Left renal cortex interstitium (tissue), 4 donors: Measurements from ENCODE around the gene KCP. TPM values are rescaled to one million over a fixed set of nuclear protein-coding genes. Genes with fewer than 3 reads are reported as not detected.

Source experiments
- DNase-seq, 4 donors: peaks; one replicate each; pipeline ENCODE4 v3.0.0-alpha.2; 2013; ENCODE audit warnings: low read depth in 4 of 4, low spot score in 2 of 4, missing footprints in 1 of 4
- polyA plus RNA-seq, 4 donors: library from polyadenylated mRNA; unstranded; fragments of 120-200 nt; gene quantifications; one replicate each; pipeline ENCODE4 v1.2.1, GENCODE V29; 2013; ENCODE audit not compliant: insufficient read length in 4 of 4

KCP gene
- polyA plus RNA-seq, 4 donors, result 12.1 to 41.9 (median 23.8) TPM

DNA sequence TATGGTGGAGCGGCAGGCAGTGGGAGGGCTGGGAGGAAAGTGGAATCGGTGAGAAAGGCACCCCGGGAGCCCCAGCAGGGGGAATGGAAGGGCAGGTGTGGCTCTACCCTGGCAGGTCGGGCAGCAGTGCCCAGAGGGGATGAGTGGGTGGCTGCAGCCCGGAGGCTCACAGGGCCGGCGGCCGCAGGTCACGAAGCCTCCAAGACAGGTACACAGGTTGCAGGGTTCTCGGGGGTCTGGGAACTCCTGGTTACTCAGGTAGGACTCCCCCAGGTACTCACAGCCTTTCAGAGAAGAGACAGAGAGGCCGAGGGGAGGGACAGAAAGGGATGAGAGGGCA is 21.8 kb downstream of the KCP start:
- no peak for DNase-seq

DNA sequence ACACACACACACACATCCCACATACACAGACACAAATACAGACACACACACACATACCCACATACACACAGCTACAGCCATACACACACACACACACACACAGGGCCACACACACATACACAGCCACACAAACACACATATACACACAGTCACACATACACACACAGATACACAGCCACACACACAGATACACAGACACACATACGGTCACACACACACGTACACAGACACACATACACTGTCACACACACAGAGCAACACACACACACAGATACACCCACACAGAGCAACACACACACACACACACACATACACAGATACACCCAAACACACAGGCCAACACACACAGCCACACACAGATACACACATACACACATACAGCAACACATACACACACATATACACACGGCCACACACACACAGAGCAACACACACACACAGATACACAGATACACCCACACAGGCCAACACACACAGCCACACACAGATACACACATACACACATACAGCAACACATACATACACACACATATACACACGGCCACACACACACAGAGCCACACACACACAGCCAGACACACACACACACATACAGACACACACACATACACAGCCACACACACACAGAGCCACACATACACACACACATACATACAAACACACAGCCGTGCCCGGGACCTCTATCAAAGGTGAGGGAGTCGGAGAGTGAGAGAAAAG is 22.3 kb downstream of the KCP start:
- DNase-seq, result no peak

DNA sequence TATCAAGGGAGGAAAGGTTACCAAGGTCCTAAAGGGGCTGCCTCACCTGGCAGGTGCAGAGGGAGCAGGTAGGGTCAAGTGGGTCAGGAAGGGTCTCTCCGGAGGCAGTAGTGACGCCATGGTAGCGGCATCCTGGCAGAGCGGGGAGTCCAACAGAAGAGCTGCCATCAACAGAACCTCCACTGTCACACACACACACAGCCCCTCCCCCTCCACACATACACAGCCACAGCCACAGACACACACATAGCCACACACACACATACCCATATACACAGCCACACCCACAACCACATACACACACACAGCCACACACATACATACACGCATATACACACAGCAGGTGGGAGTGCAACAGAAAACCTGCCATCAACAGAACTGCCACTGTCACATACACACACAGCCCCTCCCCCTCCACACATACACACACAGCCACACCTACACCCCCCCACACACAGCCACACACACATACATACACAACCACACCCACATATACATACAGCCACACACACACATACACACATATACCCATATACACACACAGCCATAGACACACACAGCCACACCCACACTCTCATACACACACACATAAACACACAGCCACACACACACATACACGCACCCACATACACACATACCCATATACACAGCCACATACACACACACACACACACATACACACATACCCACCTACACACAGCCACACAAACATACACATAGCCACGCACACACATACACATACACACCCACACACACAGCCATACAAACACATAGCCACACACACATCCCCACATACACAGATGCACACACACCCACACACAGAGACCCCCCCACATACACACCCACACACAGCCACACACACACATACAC is 23.1 kb downstream of the KCP start:
- DNase-seq, result no peak

DNA sequence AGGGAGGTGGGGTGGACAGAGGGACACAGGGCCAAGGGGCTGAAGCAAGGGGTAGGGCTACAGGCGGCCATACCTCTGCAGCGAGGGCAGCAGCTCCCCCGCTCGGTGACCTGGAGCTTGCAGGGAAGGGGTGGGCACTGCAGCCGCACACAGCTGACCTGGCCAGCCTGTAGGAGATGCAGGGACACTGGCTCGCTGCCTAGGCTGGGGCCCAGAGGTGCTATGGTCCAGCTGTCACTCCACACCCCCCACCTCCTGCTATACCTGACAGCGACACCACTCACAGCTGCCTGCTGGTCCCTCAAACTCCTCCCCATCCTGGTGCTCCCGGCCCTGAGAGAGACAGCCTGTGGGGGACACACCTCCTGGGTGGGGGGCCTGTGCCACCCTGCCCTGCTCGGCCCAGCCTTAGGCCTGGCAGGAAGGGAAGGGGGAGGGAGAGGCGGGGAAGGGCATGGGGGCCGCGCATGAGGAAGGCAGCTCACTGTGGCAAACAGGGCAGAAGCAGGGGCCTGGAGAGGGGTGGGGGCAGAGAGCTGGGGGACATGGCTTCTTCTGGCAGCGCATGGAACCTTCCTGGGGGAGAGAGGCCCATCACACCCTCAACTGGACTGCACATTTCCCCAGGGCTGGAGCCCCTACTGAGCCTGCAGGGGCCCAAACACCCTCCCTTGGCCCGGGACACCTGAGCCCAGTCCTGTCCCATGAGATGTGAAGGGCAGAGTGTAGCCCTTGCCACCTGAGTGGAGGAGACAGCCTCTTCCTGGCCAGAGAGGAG is 23.9 kb downstream of the KCP start:
- DNase-seq, result no peak

DNA sequence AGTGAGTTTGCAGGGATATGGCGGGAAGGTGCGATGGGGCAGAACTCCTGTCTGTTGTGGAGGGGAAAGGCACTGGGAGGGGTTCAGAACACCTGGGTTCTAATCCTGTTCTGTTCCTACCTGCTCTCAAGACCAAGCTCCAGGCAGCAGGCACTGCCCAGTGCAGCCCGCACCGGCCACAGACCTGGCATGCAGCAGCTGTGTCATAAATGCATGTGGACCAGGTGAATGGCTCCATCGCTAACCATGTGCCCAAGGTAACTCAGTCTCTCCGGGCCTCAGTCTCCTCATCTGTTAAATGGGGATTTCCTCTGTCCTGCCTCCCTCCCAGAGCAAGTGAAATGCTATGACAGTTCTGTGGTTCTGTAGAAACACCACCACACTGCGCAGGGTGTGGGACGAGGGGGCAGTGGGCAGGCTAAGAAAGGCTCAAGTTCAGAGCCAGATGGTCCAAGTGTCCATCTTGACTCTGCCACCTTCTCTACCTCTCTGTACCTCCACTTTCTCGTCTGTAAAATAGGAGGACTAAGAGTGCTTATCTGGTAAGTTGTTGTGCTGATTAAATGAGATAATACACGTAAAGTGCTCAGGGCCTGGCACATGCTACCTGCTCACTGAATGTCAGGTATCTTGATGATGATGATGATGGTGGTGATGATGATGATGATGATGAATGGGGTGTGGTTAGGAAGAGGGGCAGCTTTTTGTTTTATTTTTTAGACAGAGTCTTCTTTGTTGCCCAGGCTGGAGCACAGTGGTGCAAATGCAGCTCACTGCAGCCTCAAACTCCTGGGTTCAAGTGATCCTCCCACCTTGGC is 24.9 kb downstream of the KCP start:
- no peak for DNase-seq

DNA sequence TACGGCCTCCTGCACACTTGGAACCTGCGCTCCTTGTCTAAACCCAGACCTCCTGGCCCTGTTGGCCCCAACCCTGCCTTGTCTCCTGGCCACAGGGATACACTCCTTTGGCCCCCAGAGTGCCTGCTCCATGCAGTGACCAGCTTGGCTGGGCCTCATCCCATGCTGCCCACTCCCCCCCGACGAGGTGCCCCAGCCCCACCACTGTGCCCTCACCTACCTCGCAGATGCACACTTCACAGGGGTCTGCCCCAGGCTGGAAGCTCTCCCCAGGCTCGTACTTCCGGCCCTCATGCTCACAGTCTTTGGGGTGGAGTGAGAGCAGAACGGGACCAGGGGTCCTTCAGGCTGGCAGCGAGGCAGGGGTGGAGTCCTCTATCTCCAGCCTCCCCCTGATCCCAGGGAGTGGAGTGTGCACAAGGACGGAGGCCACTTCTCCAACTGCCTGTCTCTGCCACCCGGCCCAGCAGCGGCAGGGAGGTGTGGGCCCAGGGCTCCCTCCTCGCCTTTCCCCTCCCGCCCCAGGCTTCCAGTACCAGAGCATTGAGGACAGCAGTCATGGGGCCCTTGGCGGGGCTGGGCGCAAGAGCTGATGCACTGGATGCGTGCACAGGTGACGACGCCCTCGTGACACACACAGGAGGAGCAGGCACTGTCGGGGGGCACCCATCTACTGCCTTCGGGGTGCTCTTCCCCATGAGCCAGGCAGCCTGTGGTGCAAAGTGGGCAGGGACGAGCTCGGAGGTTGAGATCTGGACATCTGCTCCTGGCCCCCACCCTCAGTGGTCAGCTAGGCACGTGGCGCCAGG is 25.7 kb downstream of the KCP start:
- DNase-seq, result no peak

DNA sequence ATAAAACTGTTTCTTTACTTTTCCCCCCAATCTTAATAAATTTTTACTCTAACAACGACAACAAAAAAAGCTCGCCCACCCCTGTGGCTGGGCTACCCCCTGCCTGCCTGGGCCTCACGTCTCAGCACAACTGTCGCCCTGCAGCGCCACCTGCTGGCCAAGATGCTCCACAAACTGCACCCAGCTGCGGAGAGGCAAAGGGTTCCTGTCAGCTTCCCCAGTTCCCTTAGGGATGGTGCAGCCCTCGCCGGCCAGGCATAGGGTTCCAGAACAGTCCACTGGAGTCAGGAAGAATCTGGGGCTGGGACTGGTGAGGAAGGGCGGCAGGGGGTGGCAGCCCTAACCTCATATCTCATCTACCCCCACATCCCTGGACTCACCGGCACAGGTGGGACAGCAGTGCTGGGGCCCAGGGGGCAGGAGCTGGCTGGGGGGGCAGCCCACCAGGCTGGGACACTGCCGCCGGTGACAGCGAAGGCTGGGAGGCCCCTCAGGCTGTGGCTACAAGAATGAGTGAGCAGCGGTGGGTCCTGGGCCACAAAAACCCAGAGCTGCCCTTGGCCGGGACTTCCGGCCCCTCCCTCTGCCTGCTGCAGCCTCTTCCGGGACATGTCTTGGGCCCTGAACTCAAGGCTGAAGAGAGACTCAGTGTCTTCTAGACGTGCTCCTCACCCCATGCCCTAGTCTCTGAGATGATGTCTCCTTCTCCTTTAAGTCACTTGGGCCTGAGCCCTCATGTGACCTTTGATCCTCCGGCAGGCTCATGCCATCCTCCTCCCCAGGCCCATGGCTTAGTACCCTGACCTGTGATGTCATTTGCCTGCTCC is 26.7 kb downstream of the KCP start:
- peak in 1 of 4 donors; percentile 69 for DNase-seq

DNA sequence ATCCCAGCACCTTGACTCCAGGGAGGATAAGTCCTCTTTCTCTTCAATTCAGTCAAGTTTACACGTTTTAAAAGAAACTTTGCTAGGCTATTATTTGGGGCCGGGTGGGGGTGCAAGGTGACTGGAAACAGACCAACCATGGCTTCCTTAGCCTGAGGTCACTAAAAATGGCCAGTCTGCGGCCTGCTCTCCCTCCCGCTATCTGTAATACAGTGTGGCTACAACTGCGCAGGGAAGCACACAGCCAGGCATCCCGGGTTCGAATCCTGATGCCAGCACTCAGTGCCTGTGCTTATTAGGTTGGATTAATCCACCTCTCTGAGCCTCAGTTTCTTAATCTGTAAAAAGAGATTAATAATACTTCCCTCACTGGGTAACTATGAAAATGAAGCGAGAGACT is 28.4 kb downstream of the KCP start:
- no peak for DNase-seq

DNA sequence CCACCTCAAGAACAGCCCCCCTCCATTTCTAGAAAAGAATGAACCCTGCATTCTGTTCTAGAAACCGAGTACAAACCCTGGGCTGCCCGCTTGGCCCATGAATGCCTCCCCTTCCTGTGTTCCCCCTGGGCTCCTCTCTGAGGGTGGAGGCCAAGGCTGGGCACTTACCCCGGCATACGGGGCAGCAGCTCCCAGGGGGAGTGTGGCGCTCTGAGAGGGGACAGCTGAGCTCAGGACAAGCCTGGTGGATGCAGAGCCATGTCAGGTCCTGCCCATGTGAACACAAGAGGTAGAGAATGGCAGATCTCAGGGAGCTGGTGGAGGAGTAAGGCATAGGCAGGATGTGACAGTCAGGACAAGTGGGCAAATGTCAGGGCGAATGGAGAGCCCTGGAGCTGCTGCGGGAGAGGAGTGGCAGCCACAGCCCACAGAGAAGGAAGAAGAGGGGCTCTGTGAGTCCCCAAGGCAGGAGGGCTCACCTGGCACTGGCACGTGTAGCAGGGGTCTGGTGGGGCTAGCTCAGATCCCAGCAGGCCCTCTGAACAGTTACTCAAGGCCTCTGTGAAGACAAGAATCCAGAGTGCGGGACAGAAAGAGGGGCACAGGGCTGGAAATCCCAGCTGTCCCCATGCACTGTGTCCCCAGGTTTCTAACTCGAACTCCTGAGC is 28.9 kb downstream of the KCP start:
- DNase-seq, result no peak

DNA sequence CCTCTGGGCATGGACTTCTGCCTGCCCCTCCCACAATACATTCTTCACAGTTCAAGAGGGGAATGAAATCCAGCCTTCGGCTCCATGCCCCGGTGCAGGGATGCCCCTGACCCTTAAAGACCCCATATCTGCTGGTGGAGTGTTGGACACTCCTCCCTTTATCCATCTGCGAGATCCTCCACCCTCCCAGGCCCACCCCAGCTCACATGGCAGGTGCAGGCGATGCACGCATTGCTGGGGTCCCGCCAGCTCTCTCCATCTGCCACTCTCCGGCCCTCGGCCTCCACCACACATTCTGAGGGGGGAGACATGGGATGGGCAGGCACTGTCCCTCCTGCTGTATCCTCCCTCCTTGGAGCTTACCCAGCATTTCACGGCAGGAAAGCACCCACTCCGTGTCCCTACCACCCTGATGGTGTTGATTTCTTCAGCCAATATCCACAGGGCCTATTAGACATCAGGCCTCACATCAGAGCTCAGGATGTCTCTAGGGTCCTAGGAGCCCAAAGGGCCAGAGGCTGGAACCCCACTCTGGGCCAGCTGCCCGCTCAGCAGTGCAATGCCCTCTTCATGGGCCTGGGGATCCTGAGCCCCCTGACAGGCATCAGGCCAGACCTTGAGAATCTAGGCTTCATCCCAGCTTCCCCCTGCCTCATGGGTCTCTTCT is 29.6 kb downstream of the KCP start:
- no peak for DNase-seq

DNA sequence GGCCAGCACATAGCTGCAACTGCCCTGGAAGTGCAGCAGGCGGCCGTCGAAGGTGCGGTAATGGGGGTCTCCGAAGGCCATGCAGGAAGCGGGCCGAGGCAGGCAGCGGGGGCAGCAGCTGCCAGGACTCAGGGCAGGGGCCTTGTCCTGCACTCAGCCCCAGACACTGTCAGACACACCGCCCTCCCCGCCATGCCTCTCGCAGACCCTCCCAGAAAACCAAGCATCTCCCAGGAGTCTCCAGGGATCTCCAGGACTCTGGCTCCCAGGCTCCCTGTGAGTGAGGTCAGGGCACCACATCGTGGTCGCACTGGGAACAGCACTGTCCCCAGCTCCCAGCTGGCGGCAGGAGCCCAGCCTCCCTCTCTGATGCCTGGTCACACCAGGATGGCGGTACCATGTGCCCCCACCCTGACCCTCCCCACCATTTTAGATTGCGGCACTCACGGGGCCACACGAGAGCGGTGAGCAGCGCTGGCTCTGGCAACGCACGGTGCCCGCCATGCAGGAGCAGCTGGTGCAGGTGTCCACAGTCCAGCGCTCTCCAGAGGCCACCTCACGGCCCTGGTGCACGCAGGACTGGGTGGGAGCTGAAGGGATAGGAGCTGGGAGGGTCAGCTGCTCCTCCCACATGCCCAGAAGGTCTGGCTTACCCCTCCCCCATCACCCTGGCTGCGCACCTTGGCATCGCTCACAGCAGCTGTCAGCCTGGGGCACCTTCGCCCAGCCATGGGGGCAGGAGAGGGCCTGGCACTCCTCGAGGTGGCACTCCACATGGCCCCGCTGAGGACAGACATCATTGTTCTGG is 30.4 kb downstream of the KCP start:
- peak in 1 of 4 donors; percentile 43 for DNase-seq

DNA sequence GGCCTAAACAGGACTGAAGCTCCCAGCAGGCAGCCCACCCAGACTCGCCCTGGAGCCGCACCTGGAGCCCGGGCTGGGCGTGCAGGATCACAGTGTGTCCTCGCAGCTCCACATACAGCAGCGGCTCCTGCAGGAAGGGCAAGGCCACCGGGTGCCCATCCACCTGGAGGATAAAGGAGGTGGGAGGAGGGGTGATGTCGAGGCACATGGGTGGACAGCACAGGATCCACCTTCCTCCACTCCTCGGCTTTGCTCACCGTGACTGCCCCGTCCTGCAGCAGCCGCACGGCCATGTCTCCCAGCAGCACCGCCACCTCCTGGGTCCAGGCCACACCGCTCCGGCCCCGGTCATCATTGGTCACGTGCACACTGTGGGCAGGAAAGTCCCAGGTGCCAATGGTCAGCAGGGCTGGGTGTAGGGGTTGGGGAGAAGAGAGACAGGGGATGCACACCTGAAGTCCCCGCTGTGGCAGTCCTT is 31.0 kb downstream of the KCP start:
- no peak for DNase-seq

DNA sequence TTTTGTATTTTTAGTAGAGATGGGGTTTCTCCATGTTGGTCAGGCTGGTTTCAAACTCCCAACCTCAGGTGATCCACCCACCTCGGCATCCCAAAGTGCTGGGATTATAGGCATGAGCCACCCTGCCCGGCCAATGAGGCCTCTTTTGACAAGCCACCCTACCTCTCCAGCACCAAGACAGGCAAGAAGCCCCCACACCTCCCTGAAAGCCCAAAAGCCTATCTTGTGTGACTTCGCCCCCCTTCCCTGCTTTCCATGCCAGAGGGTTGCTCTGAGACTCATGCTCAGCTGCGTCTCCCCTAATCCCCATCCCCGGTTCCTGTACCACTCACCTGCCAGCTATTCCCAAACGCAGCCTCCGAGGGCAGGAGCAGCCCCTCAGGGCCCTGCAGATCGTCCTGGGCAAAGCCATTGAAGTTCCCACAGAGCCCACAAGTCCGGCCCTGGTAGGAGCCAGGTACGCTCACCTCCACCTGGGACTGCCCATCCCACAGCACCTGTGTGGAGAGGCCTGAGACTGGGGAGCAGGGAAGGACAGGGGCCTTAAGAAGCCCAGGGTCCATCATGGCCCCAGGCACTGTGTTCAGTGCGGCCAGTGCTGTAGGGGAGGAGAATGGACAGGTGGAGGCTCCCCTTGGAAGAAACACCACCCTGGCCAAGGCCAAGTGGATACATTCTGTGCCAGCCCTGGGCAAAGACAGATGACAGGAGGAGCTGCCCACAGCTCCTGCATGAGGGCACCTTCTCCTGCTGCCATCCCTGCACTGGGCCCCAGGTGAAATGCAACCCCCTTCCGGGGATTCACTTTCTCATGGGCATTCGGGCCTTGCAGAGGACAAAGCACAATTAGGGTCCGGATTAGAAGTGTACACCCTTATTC is 32.0 kb downstream of the KCP start:
- no peak for DNase-seq

DNA sequence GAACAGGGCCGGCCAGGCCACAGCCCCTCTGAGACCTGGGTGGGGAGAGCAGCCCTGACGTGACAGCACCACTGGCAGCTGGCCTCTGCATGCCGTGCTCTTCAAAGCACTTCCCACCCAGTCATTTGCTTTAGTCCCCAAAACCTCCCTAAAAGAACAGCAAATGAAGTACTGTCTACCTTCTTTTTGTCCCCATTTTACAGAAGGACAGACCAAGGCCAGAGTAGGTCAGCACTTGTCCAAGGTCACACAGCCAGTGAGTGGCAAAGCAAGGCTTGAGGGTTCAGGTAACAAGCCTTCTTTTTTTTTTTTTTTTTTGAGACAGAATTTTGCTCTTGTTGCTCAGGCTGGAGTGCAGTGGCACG is 32.8 kb downstream of the KCP start:
- DNase-seq, result no peak

DNA sequence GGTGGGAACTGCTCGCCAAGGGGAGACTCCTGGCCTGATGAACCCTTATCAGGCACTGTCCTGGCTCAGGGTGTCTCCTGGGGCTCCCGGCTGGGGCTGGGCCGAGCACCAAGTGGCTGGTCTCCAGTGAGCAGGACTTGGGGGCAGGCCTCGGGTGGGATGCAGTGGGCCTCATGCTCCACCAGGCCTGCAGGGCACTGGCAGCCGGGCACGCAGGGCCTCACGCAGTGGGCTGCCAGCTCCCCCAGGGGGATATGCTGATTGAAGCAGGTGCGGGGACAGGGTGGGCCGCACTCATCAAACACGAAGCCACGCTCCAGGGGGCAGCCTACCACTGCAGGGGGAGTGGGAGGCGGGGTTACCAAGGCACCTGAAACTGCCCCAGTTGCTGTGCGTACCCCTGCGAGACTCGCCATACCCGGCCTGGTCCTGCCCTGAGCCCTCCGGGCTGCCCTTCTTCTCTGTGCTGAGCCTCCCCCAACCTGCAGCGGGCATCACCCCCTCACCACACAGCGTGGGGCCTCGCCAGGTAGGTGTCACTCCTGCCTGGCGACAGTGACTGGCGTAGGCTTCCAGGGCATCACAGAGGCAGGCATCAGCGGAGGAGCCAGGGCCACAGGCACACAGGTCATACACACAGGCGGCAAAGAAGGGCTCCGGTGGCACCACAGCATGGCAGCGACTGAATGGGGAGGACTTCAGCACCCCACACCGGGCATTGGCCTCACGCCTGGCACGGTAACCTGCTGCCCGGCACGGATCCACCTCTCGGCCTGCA is 33.3 kb downstream of the KCP start:
- no peak for DNase-seq
